ENCODE results near the gene KIF13A.
"Not testable (repeated sequence)": the region's sequence is repeated elsewhere in the genome, so short reads cannot be mapped to it uniquely, and the experiment has no call there.

The KIF13A gene

GRCh38 chr6:17894905-17895304 is 92.5 kb downstream of the KIF13A start:
- DNase-seq: no peak

- DNase-seq: no peak
These were observed 93.2 kb downstream of the KIF13A start for GRCh38 chr6:17894191-17894590.

GRCh38 chr6:17892097-17892686 is 95.2 kb downstream of the KIF13A start:
- no peak for DNase-seq

GRCh38 chr6:17890309-17890708 is 97.1 kb downstream of the KIF13A start:
- no peak for DNase-seq

GRCh38 chr6:17889777-17890176 is 97.7 kb downstream of the KIF13A start:
- not testable (repeated sequence) for DNase-seq

- no peak for DNase-seq
These were observed 100.5 kb downstream of the KIF13A start for GRCh38 chr6:17886891-17887290.

GRCh38 chr6:17885889-17886576 is 101.4 kb downstream of the KIF13A start:
- DNase-seq: no peak

- no peak for DNase-seq
These were observed 102.6 kb downstream of the KIF13A start for GRCh38 chr6:17884498-17885478.

GRCh38 chr6:17883665-17884497 is 103.6 kb downstream of the KIF13A start:
- DNase-seq: no peak

GRCh38 chr6:17881085-17881858 is 106.2 kb downstream of the KIF13A start:
- DNase-seq: no peak

- no peak for DNase-seq
These were observed 108.3 kb downstream of the KIF13A start for GRCh38 chr6:17879184-17879583.

- DNase-seq: no peak
These were observed 108.7 kb downstream of the KIF13A start for GRCh38 chr6:17878734-17879133.

GRCh38 chr6:17877895-17878440 is 109.5 kb downstream of the KIF13A start:
- no peak for DNase-seq

- DNase-seq: no peak
These were observed 110.1 kb downstream of the KIF13A start for GRCh38 chr6:17877196-17877894.

GRCh38 chr6:17874753-17875152 is 112.7 kb downstream of the KIF13A start:
- no peak for DNase-seq

GRCh38 chr6:17872908-17873307 is 114.5 kb downstream of the KIF13A start:
- no peak for DNase-seq

- DNase-seq: no peak
These were observed 115.6 kb downstream of the KIF13A start for GRCh38 chr6:17871836-17872235.

- DNase-seq: no peak
These were observed 116.3 kb downstream of the KIF13A start for GRCh38 chr6:17871189-17871519.

GRCh38 chr6:17870300-17871188 is 116.9 kb downstream of the KIF13A start:
- no peak for DNase-seq

- no peak for DNase-seq
These were observed 117.7 kb downstream of the KIF13A start for GRCh38 chr6:17869753-17870050.
